HEK293T (cell line): ENCODE measurements around the gene HOXA13.

Source experiments
- ARNT ChIP-seq: fragments of 450-650 bp; IDR thresholded peaks from 2 replicates; pipeline ENCODE4 v1.6.1; 2017; ENCODE audit warnings: mild to moderate bottlenecking
- BHLHE40 ChIP-seq: fragments of 450-650 bp; IDR thresholded peaks from 2 replicates; pipeline ENCODE4 v1.6.1; 2016; ENCODE audit warnings: mild to moderate bottlenecking, moderate library complexity, borderline replicate concordance
- CTBP1 ChIP-seq: fragments of 450-650 bp; IDR thresholded peaks from 2 replicates; pipeline ENCODE4 v1.6.1; 2016; ENCODE audit warnings: borderline replicate concordance
- ELF4 ChIP-seq: fragments of 450-650 bp; IDR thresholded peaks from 2 replicates; pipeline ENCODE4 v1.6.1; 2017; ENCODE audit warnings: antibody characterized with exemption
- FOXK2 ChIP-seq: fragments of 450-650 bp; IDR thresholded peaks from 2 replicates; pipeline ENCODE4 v1.6.1; 2016; ENCODE audit warnings: mild to moderate bottlenecking
- FOXM1 ChIP-seq: fragments of 450-650 bp; IDR thresholded peaks from 2 replicates; pipeline ENCODE4 v1.6.1; 2017; ENCODE audit warnings: mild to moderate bottlenecking, borderline replicate concordance
- HDGF ChIP-seq: fragments of 450-650 bp; IDR thresholded peaks from 2 replicates; pipeline ENCODE4 v1.6.1; 2017; ENCODE audit warnings: antibody characterized with exemption, borderline replicate concordance
- SP1 ChIP-seq: fragments of 450-650 bp; IDR thresholded peaks from 2 replicates; pipeline ENCODE4 v1.6.1; 2017
- SUZ12 ChIP-seq: fragments of 450-650 bp; IDR thresholded peaks from 2 replicates; pipeline ENCODE4 v1.6.1; 2016; ENCODE audit warnings: mild to moderate bottlenecking
- TARDBP ChIP-seq: fragments of 450-650 bp; IDR thresholded peaks from 2 replicates; pipeline ENCODE4 v1.6.1; 2016
- ZNF384 ChIP-seq: fragments of 450-650 bp; IDR thresholded peaks from 2 replicates; pipeline ENCODE4 v1.6.1; 2016
- TF ChIP-seq, protein P1 (sequence below): fragments of 450-650 bp; IDR thresholded peaks from 2 replicates; pipeline ENCODE4 v1.6.1; 2016

DNA sequence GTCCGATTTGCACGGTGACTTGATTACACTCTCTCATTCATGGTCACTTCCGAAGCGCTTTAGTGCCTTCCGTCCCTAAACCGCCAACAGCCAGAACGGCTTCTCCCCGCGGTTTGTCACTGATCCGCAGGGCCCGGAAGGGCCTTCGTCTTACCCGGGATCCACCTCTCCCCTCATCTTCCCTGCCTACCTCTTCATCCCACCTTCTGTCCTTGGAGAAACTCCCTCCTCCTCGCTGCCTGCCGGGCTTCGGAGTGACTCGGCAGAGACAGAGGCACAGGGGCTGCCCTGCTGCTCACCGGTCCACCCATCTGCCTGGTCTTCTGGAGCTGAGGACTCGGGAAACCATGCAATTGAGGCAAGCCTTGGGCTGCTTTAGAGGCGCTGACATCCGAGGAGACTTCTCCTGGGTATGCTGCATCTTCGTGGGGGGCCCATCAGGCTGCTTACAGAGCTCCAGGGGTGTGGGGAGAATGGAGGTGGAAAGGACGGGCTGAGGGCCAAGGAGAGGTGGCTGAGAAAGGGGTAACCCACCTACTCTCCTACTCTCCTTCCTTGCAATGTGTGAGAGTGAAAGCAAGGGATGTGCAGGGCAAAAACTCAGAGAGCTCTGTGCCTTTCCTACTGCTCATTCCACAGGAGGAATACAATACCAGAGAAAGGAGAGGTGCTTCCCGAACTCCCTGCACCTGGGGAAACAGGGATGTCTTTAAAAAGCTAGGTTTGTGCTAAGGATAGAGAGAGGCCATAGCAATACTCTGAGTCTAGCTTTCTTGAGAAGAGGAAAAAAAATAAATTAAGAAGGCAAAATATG lies 13.8 kb downstream of the HOXA13 start:
- no peak for TF ChIP-seq TARDBP
- TF ChIP-seq BHLHE40: no peak
- no peak for TF ChIP-seq ELF4
- TF ChIP-seq FOXM1: no peak
- TF ChIP-seq FOXK2: no peak
- no peak for TF ChIP-seq ARNT
- no peak for TF ChIP-seq SUZ12
- TF ChIP-seq CTBP1: no peak
- TF ChIP-seq SP1: no peak
- TF ChIP-seq ZNF384: no peak
- TF ChIP-seq, protein P1, sequence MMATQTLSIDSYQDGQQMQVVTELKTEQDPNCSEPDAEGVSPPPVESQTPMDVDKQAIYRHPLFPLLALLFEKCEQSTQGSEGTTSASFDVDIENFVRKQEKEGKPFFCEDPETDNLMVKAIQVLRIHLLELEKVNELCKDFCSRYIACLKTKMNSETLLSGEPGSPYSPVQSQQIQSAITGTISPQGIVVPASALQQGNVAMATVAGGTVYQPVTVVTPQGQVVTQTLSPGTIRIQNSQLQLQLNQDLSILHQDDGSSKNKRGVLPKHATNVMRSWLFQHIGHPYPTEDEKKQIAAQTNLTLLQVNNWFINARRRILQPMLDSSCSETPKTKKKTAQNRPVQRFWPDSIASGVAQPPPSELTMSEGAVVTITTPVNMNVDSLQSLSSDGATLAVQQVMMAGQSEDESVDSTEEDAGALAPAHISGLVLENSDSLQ: no peak
- TF ChIP-seq HDGF: peak; percentile 66; the same call in 1 of the 2 replicates
